Measurements from ENCODE around the gene SCN2B.

- TF ChIP-seq EZH2 (IDR thresholded peaks at IDR 0.05) (no peak), POLR2AphosphoS5 (IDR thresholded peaks at IDR 0.05; ENCODE audit: borderline replicate concordance, low read depth, low read length) (no peak), FOXP2 (optimal IDR thresholded peaks at IDR 0.05; ENCODE audit: control extremely low read depth, extremely low read length, insufficient read depth) (no peak)
These were observed 34.6 kb upstream of the SCN2B start for GRCh38 chr11:118211006-118211405.

Measured in SK-N-MC (cell line).